Activated naive CD4-positive, alpha-beta T cell treated with anti-CD3 and anti-CD28 coated beads, Interleukin-2, amount 50 U/mL, for 72 hours (primary cell): ENCODE measurements around the gene CTPS1. TPM values are rescaled to one million over a fixed set of nuclear protein-coding genes. Genes with fewer than 3 reads are reported as not detected.
A peak's percentile ranks its signal among the peaks of the same experiment; 100 is the strongest.

Experiments used
- ATAC-seq, 2 donors: fragments of 150-1000 bp; cut with Tn5 transposase; 2 replicates each; pipeline ENCODE4 v1.10.0; 2021; ENCODE audit warnings: mild to moderate bottlenecking in 2 of 2, moderate library complexity in 2 of 2
- DNase-seq, 2 donors: peaks; one replicate each; pipeline ENCODE4 v3.0.0; 2021 to 2022; ENCODE audit warnings: low spot score in 2 of 2
- H3K27ac Mint-ChIP-seq, 2 donors: one replicate each; pipeline ENCODE4 v1.8.0; 2022; ENCODE audit warnings: mild to moderate bottlenecking in 2 of 2, mixed read lengths in 2 of 2
- H3K36me3 Mint-ChIP-seq, 2 donors: one replicate each; pipeline ENCODE4 v1.8.0; 2022; ENCODE audit warnings: mixed read lengths in 2 of 2
- H3K9me3 Mint-ChIP-seq, 2 donors: one replicate each; pipeline ENCODE4 v1.8.0; 2022; ENCODE audit warnings: mixed read lengths in 2 of 2
- total RNA-seq, 2 donors: library from RNA; stranded (reverse); gene quantifications; one replicate each; pipeline ENCODE4 v1.2.3, GENCODE V29; 2022

The CTPS1 gene
- total RNA-seq, 2 donors from 2014 or later, result 72.8 to 92.9 TPM

DNA sequence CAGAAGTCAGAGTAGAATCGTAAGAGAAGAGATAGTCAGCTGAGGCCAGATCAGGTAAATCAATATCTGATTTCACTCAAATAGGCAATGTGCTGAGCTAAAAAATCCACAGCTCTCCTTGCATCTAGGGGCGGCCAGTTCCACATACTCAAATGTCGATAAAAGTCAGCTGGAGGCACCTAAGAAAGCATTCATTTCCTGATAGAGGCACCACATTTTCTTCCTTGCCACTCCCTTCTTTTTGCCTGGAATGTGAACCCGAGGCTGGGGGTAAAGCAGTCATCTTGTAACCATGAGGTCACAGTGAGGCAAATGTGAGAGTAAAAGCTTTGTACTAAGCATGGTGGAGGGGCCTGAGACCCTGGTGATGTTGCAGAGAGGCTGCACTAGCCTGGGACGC, 24.2 kb upstream of the CTPS1 start:
- ATAC-seq (no peak), DNase-seq (no peak)
- Mint-ChIP-seq H3K27ac (no peak overlapping the region), H3K36me3 (no peaks in the 10 kb centered on the region), H3K9me3 (no peaks in the 10 kb centered on the region)

- Mint-ChIP-seq H3K36me3 (no peaks in the 10 kb centered on the region), H3K9me3 (no peaks in the 10 kb centered on the region), H3K27ac (no peak overlapping the region)
- ATAC-seq (no peak), DNase-seq (no peak)
Observed at GRCh38 chr1:40956407-40956806, 23.1 kb upstream of the CTPS1 start.

DNA sequence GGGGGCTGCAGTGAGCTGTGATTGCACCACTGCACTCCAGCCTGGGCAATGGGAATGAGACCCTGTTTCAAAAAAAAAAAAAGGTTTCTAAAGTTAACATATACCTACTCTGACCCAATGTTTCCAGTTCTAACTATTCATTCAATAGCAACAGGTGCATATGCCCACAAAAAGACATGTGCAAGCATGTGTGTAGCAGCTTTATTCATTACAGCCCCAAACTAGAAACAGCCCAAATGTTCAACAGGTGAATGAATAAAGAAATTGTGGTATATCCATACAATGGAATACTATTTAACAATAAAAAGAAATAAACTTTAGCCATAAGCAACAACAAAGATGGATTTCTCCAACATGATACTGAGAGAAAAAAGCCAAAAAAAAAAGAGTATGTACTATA, 21.3 kb upstream of the CTPS1 start:
- no peak for DNase-seq
- no peak for ATAC-seq
- H3K36me3 Mint-ChIP-seq, result no peaks in the 10 kb centered on the region
- no peak overlapping the region for H3K27ac Mint-ChIP-seq
- H3K9me3 Mint-ChIP-seq, result no peaks in the 10 kb centered on the region

GRCh38 chr1:40965531-40965930, 14.0 kb upstream of the CTPS1 start:
- DNase-seq, result no peak
- no peak for ATAC-seq
- no peak overlapping the region for H3K27ac Mint-ChIP-seq
- no peaks in the 10 kb centered on the region for H3K9me3 Mint-ChIP-seq
- no peaks in the 10 kb centered on the region for H3K36me3 Mint-ChIP-seq

DNA sequence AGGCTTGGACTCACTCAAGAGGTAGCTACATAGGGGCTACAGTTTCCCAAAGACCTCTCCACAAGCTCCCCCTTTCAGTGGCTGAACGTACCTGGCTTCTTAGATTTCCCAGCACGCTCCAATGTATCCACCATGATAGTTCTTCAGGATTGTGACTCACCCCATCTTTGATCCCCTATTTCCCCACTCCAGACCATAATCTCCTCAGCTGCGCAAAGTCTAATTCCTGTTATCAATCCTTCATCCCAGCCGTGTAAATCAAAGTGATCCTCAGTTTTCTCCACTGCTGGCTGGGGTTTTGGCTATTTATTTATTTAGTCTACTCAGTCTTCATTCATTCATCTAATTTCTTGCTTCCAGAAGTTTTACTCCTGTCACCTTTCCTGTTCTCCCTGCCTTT, 13.1 kb upstream of the CTPS1 start:
- Mint-ChIP-seq H3K27ac (no peak overlapping the region), H3K9me3 (no peaks in the 10 kb centered on the region), H3K36me3 (no peaks in the 10 kb centered on the region)
- no peak for DNase-seq
- no peak for ATAC-seq

DNA sequence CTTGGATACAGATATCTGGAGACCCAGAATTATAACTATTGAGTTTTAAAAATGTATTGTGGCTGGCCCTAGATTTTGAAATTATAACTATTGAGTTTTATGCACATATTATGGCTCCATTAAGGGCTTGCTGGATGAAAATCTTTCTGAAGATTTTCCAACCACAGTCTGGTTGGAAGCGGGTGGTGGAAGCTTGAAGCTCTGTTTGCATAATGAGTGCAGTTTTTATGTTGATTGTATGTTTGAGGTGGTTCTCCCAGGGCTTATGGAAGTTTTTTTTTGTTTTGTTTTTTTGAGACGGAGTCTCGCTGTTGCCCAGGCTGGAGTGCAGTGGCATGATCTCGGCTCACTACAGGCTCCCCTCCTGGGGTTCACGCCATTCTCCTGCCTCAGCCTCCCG, 10.1 kb upstream of the CTPS1 start:
- Mint-ChIP-seq H3K27ac (no peak overlapping the region), H3K9me3 (no peaks in the 10 kb centered on the region), H3K36me3 (no peaks in the 10 kb centered on the region)
- DNase-seq, result no peak
- ATAC-seq, result no peak

DNA sequence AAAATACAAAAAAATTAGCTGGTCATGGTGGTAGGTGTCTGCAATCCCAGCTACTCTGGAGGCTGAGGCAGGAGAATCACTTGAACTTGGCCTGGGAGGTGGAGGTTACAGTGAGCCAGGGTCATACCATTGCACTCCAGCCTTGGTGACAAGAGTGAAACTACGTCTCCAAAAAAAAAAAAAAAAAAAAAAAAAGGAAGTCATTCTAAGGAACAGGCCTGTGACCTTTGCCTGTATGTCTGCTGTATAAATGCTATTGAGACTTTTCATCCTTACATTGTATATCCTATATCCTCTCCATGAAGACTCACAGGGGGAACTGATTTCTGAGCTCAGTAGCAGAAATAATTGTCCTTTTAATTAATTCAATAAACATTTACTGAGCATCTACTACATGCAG, 7.5 kb upstream of the CTPS1 start:
- ATAC-seq (no peak), DNase-seq (no peak)
- Mint-ChIP-seq H3K9me3 (no peaks in the 10 kb centered on the region), H3K36me3 (no peaks in the 10 kb centered on the region), H3K27ac (no peak overlapping the region)

GRCh38 chr1:40973912-40974311, 5.6 kb upstream of the CTPS1 start:
- Mint-ChIP-seq H3K9me3 (no peaks in the 10 kb centered on the region), H3K27ac (no peak overlapping the region), H3K36me3 (peaks cover 0 to 2% of the 10 kb centered on the region in 2 donors)
- DNase-seq (no peak), ATAC-seq (no peak)

GRCh38 chr1:40974945-40975344, 4.6 kb upstream of the CTPS1 start:
- no peak for DNase-seq
- Mint-ChIP-seq H3K36me3 (peaks cover 0 to 5% of the 10 kb centered on the region in 2 donors), H3K27ac (no peak overlapping the region), H3K9me3 (no peaks in the 10 kb centered on the region)
- ATAC-seq, result no peak

- no peak overlapping the region for H3K27ac Mint-ChIP-seq
- no peaks in the 10 kb centered on the region for H3K9me3 Mint-ChIP-seq
- peaks cover 11 to 19% of the 10 kb centered on the region in 2 donors for H3K36me3 Mint-ChIP-seq
- ATAC-seq (no peak), DNase-seq (no peak)
Observed at GRCh38 chr1:40976952-40977690, 2.4 kb upstream of the CTPS1 start.

GRCh38 chr1:40977716-40978115, 1.8 kb upstream of the CTPS1 start:
- DNase-seq (no peak), ATAC-seq (no peak)
- Mint-ChIP-seq H3K9me3 (no peaks in the 10 kb centered on the region), H3K36me3 (peaks cover 11 to 23% of the 10 kb centered on the region in 2 donors), H3K27ac (no peak overlapping the region)

- H3K9me3 Mint-ChIP-seq, result no peaks in the 10 kb centered on the region
Observed at GRCh38 chr1:40978886-40979240, 633 bp upstream of the CTPS1 start.

DNA sequence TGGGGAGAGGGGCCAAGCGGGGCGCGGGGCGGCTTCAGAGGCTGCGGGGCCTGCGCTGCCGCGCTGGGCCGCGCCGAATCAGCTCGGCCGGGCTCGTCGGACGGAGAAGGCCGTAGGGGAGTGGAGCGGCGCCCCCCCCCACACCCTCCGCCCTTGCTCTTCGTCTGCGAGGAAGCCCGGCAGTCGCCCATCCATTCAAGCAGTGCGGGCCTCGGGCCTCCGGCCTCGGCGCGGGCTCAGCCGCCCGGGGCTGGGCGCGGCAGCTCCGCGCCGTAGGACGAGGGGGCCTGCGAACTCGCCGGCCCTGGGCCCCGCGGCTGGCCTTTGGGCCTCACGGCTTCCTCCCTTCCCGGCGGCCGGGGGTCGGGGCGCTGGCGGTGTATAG, 564 bp downstream of the CTPS1 start:
- no peak for DNase-seq
- H3K27ac Mint-ChIP-seq, result peak overlapping the region; percentile 93 to 98
- peak in 1 of 2 donors; percentile 13 for ATAC-seq

More at GRCh38 chr1:40978886-40979240, 633 bp upstream of the CTPS1 start:
- H3K36me3 Mint-ChIP-seq, result peaks cover 11 to 23% of the 10 kb centered on the region in 2 donors
- no peak for ATAC-seq
- peak overlapping the region; percentile 90 to 93 for H3K27ac Mint-ChIP-seq
- no peak for DNase-seq

GRCh38 chr1:40980453-40981121, 1.1 kb downstream of the CTPS1 start:
- DNase-seq (peak; percentile 65), ATAC-seq (peak; percentile 20 to 28)
- H3K36me3 Mint-ChIP-seq, result peaks cover 23 to 26% of the 10 kb centered on the region in 2 donors
- no peaks in the 10 kb centered on the region for H3K9me3 Mint-ChIP-seq
- H3K27ac Mint-ChIP-seq, result peak overlapping the region; percentile 93 to 98

More for the DNA sequence above, 564 bp downstream of the CTPS1 start:
- H3K36me3 Mint-ChIP-seq, result peaks cover 18 to 23% of the 10 kb centered on the region in 2 donors
- H3K9me3 Mint-ChIP-seq, result no peaks in the 10 kb centered on the region

GRCh38 chr1:40981691-40982448, 2.4 kb downstream of the CTPS1 start:
- DNase-seq (no peak), ATAC-seq (no peak)
- Mint-ChIP-seq H3K27ac (peak overlapping the region; percentile 48 to 72), H3K9me3 (no peaks in the 10 kb centered on the region), H3K36me3 (peaks cover 35 to 37% of the 10 kb centered on the region in 2 donors)

DNA sequence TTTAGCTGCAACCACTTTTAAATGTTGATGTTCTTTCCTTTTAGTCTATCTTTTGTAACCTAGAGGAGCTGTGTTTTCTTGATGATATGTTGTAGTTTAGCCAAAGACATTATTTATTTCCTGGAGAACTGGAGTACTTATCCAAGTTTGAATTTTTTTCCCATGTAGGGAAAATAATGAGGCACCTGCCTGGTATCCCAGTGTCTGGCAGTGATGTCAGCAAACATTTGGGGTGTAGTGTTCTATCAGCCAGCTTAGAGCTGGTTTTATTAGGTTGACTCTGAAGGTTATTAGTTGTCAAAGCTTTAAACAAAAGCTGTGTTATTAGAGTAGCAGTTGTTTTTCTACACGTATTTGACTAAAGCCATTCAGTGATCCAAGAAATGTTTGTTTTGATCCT, 3.2 kb downstream of the CTPS1 start:
- DNase-seq, result no peak

GRCh38 chr1:40983286-40983685, 3.8 kb downstream of the CTPS1 start:
- Mint-ChIP-seq H3K36me3 (peaks cover 46 to 50% of the 10 kb centered on the region in 2 donors), H3K9me3 (no peaks in the 10 kb centered on the region), H3K27ac (peak overlapping the region; percentile 65 to 88)
- DNase-seq (no peak), ATAC-seq (no peak)

More for the DNA sequence above, 3.2 kb downstream of the CTPS1 start:
- Mint-ChIP-seq H3K9me3 (no peaks in the 10 kb centered on the region), H3K36me3 (peaks cover 41 to 45% of the 10 kb centered on the region in 2 donors), H3K27ac (peak overlapping the region; percentile 65 to 88)
- ATAC-seq, result no peak
